ENCODE results near the gene GNAT1.

DNA sequence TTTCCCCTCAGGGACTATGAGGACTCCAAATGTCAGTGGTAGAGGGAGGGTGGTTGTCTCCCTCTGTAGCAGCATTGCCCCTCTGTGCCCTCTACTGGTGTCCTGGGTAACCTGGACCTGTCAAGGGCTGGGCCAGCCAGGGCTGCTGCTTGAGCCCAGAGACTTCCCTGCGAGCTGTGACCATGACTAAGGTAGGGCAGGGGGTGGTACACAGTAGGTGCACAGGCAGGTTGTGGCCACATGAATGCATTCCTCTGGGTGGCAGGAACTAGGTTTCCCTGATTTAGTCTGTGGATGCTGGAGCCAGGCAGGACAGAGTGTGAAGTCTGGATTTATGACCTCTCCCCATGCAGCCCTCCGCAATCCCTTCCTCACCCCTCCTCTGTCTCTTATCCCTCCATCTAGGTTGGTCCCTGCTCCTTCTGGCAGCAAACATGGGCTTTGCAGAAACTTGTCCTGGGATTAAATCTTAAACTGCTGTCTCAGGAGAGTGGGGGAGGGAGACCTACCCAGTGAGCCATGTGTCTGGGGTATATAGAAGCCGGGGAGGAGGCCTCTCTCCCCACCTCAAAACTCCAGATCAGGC is 45.0 kb upstream of the GNAT1 start:
- TF ChIP-seq POLR2AphosphoS5 (IDR thresholded peaks at IDR 0.05): peak; percentile 78
- TF ChIP-seq, protein P1, sequence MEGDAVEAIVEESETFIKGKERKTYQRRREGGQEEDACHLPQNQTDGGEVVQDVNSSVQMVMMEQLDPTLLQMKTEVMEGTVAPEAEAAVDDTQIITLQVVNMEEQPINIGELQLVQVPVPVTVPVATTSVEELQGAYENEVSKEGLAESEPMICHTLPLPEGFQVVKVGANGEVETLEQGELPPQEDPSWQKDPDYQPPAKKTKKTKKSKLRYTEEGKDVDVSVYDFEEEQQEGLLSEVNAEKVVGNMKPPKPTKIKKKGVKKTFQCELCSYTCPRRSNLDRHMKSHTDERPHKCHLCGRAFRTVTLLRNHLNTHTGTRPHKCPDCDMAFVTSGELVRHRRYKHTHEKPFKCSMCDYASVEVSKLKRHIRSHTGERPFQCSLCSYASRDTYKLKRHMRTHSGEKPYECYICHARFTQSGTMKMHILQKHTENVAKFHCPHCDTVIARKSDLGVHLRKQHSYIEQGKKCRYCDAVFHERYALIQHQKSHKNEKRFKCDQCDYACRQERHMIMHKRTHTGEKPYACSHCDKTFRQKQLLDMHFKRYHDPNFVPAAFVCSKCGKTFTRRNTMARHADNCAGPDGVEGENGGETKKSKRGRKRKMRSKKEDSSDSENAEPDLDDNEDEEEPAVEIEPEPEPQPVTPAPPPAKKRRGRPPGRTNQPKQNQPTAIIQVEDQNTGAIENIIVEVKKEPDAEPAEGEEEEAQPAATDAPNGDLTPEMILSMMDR (IDR thresholded peaks at IDR 0.05): no peak
- TF ChIP-seq POLR2A (IDR thresholded peaks at IDR 0.05): no peak
